Small intestine (tissue), 16 donors: ENCODE measurements around the gene GBF1. TPM values are rescaled to one million over a fixed set of nuclear protein-coding genes. Genes with fewer than 3 reads are reported as not detected.

ENCODE experiments used
- DNase-seq, 2 donors: peaks; one replicate each; pipeline versions ENCODE4 v3.0.0 to v3.0.0-alpha.2; 2013
- FAIRE-seq: peaks from 2 replicates; lab custom pipeline; 2012; peaks lifted over from hg19 to GRCh38; lab: Jason Lieb, UNC
- H3K27ac ChIP-seq, 3 donors: one replicate each; pipeline ENCODE4 v1.5.1; 2013; ENCODE audit warnings: low read length in 2 of 3, mild to moderate bottlenecking in 2 of 3, control low read depth in 1 of 3, inconsistent platforms in 1 of 3, low read depth in 1 of 3, moderate library complexity in 1 of 3
- H3K27me3 ChIP-seq, 3 donors: one replicate each; pipeline ENCODE4 v1.6.1; 2013; ENCODE audit warnings: low read length in 3 of 3, inconsistent platforms in 1 of 3; ENCODE audit not compliant: control insufficient read depth in 3 of 3, insufficient read depth in 3 of 3
- H3K36me3 ChIP-seq, 3 donors: one replicate each; pipeline ENCODE4 v1.6.1; 2013; ENCODE audit warnings: low read length in 3 of 3, inconsistent platforms in 1 of 3, low read depth in 1 of 3, mild to moderate bottlenecking in 1 of 3, moderate library complexity in 1 of 3; ENCODE audit not compliant: control insufficient read depth in 3 of 3, insufficient read depth in 2 of 3
- H3K4me1 ChIP-seq, 3 donors: one replicate each; pipeline ENCODE4 v1.6.1; 2013; ENCODE audit warnings: low read length in 2 of 3, inconsistent platforms in 1 of 3, low read depth in 1 of 3, mild to moderate bottlenecking in 1 of 3, moderate library complexity in 1 of 3; ENCODE audit not compliant: control insufficient read depth in 3 of 3, insufficient read depth in 2 of 3
- H3K4me3 ChIP-seq, 3 donors: one replicate each; pipeline ENCODE4 v1.5.1; 2013; ENCODE audit warnings: low read length in 3 of 3, control low read depth in 1 of 3, inconsistent platforms in 1 of 3, low read depth in 1 of 3, mild to moderate bottlenecking in 1 of 3, moderate library complexity in 1 of 3
- H3K9me3 ChIP-seq, 2 donors: one replicate each; pipeline ENCODE4 v1.6.1; 2013; ENCODE audit warnings: low read depth in 1 of 2, low read length in 1 of 2; ENCODE audit not compliant: control insufficient read depth in 2 of 2, insufficient read depth in 1 of 2
- WGBS, 3 donors: extraction: QIAGEN DNeasy Blood & Tissue Kit; methylation state at CpG; one replicate each; pipeline ENCODE4 v1.1.7; 2013; 5-methylcytosine and 5-hydroxymethylcytosine counted together
- long read RNA-seq, 10 donors: transcript quantifications; one replicate each; lab custom pipeline, GENCODE V29; 2026
- polyA plus RNA-seq, 4 donors: library from polyadenylated mRNA; stranded (reverse) in 3 of 4; unstranded in 1 of 4; fragments of 200-250 nt in 3 of 4; fragments of 120-200 nt in 1 of 4; gene quantifications; one replicate each; pipeline versions ENCODE4 v1.2.1 to v1.2.3, GENCODE V29; 2013
- donor health status: healthy with polysubstance abuse.
- donor health status: control.
- donor health status: control.
- donor health status: Bipolar disorder and iron deficiency.
- donor health status: healthy.

The GBF1 gene
- 10 to 100 TPM; 13.2 to 53.0 (median 18.4) TPM for polyA plus RNA-seq
- long read RNA-seq, donor 1, partial matches to known transcripts = 66 of 66 reads
- long read RNA-seq, donor 1, other reads (novel, unspliced or antisense) = 0 of 66 reads
- long read RNA-seq, donor 2 = 0 reads
- long read RNA-seq, donor 3 = 0 reads
- long read RNA-seq, donor 4 = 0 reads
- long read RNA-seq, donor 5, partial matches to known transcripts = 11 of 11 reads
- long read RNA-seq, donor 5, other reads (novel, unspliced or antisense) = 0 of 11 reads
- long read RNA-seq, donor 6, partial matches to known transcripts = 11 of 11 reads
- long read RNA-seq, donor 6, other reads (novel, unspliced or antisense) = 0 of 11 reads
- long read RNA-seq, donor 7 = 0 reads
- long read RNA-seq, donor 8 = 0 reads
- long read RNA-seq, donor 9, partial matches to known transcripts = 6 of 6 reads
- long read RNA-seq, donor 9, other reads (novel, unspliced or antisense) = 0 of 6 reads
- long read RNA-seq, donor 10, partial matches to known transcripts = 6 of 6 reads
- long read RNA-seq, donor 10, other reads (novel, unspliced or antisense) = 0 of 6 reads

- DNase-seq (peak; percentile 98 to 100), FAIRE-seq (peak; percentile 84)
- WGBS, 3 donors = 0% methylated on average over 44 to 47 of the region's 47 CpGs
- Histone ChIP-seq H3K27ac (peak within 1 kb of the TSS; percentile 82 to 90 (median 88)), H3K9me3 (no peaks in the 10 kb centered on the region), H3K27me3 (peaks cover 0 to 22% (median 4%) of the 10 kb centered on the region in 3 donors), H3K4me3 (peak within 1 kb of the TSS; percentile 69 to 96 (median 75)), H3K4me1 (peaks cover 10 to 35% (median 19%) of the 10 kb centered on the region in 3 donors), H3K36me3 (peaks cover 0 to 4% (median 0%) of the 10 kb centered on the region in 3 donors)
These were observed at the start of gene GBF1 for GRCh38 chr10:102245082-102245931. Gene GBF1 (plus strand): TSS chr10:102245532. CDS start chr10:102258939, 13,407 bp downstream.

GRCh38 chr10:102196893-102197292, 48.4 kb upstream of the GBF1 start:
- Histone ChIP-seq H3K27ac (no peak overlapping the region), H3K9me3 (peaks cover 0 to 15% of the 10 kb centered on the region in 2 donors), H3K36me3 (no peaks in the 10 kb centered on the region), H3K4me3 (no peak overlapping the region), H3K4me1 (no peaks in the 10 kb centered on the region), H3K27me3 (no peaks in the 10 kb centered on the region)
- no peak for FAIRE-seq
- WGBS, 3 donors = 65 to 83% (median 70%) methylated on average over 2 of the region's 2 CpGs
- no peak for DNase-seq

- H3K27me3 ChIP-seq = no peaks in the 10 kb centered on the region
- no peak for FAIRE-seq
- 79 to 80% (median 80%) methylated on average over 2 of the region's 2 CpGs for WGBS, 3 donors
These were observed 47.3 kb upstream of the GBF1 start for GRCh38 chr10:102198027-102198426.

GRCh38 chr10:102200751-102201640, 44.3 kb upstream of the GBF1 start:
- DNase-seq (no peak), FAIRE-seq (no peak)
- WGBS, 3 donors = 91 to 94% (median 94%) methylated on average over 27 to 34 of the region's 34 CpGs

More at GRCh38 chr10:102198027-102198426, 47.3 kb upstream of the GBF1 start:
- Histone ChIP-seq H3K4me3 (no peak overlapping the region), H3K36me3 (no peaks in the 10 kb centered on the region), H3K4me1 (no peaks in the 10 kb centered on the region), H3K9me3 (peaks cover 0 to 6% of the 10 kb centered on the region in 2 donors), H3K27ac (no peak overlapping the region)
- no peak for DNase-seq

GRCh38 chr10:102202386-102202785, 42.9 kb upstream of the GBF1 start:
- no peak overlapping the region for H3K4me3 ChIP-seq
- no peaks in the 10 kb centered on the region for H3K27me3 ChIP-seq
- DNase-seq = no peak
- no peak overlapping the region for H3K27ac ChIP-seq
- WGBS, 3 donors = 66 to 85% (median 79%) methylated on average over 1 of the region's 1 CpG
- FAIRE-seq = no peak
- peaks cover 0 to 22% of the 10 kb centered on the region in 2 donors for H3K9me3 ChIP-seq
- no peaks in the 10 kb centered on the region for H3K4me1 ChIP-seq
- H3K36me3 ChIP-seq = no peaks in the 10 kb centered on the region

More at GRCh38 chr10:102200751-102201640, 44.3 kb upstream of the GBF1 start:
- no peaks in the 10 kb centered on the region for H3K4me1 ChIP-seq
- no peaks in the 10 kb centered on the region for H3K27me3 ChIP-seq
- no peak overlapping the region for H3K4me3 ChIP-seq
- H3K36me3 ChIP-seq = no peaks in the 10 kb centered on the region
- no peak overlapping the region for H3K27ac ChIP-seq
- H3K9me3 ChIP-seq = peaks cover 0 to 22% of the 10 kb centered on the region in 2 donors

GRCh38 chr10:102208311-102209035, 36.9 kb upstream of the GBF1 start:
- H3K36me3 ChIP-seq = no peaks in the 10 kb centered on the region
- FAIRE-seq = no peak
- H3K27ac ChIP-seq = no peak overlapping the region
- 16 to 35% (median 28%) methylated on average over 5 of the region's 5 CpGs for WGBS, 3 donors
- DNase-seq = no peak
- peaks cover 0 to 14% of the 10 kb centered on the region in 2 donors for H3K9me3 ChIP-seq
- H3K4me1 ChIP-seq = no peaks in the 10 kb centered on the region
- H3K4me3 ChIP-seq = no peak overlapping the region
- H3K27me3 ChIP-seq = no peaks in the 10 kb centered on the region

GRCh38 chr10:102211615-102212299, 33.6 kb upstream of the GBF1 start:
- H3K4me1 ChIP-seq = no peaks in the 10 kb centered on the region
- DNase-seq (no peak), FAIRE-seq (no peak)
- H3K9me3 ChIP-seq = no peaks in the 10 kb centered on the region
- no peak overlapping the region for H3K4me3 ChIP-seq
- H3K36me3 ChIP-seq = no peaks in the 10 kb centered on the region
- no peaks in the 10 kb centered on the region for H3K27me3 ChIP-seq
- 82 to 90% (median 83%) methylated on average over 3 of the region's 3 CpGs for WGBS, 3 donors
- H3K27ac ChIP-seq = no peak overlapping the region
